Upper lobe of left lung (tissue), 4 donors: ENCODE data around the gene TAS1R2.

Source experiments
- POLR2A ChIP-seq, 4 donors: fragments of 450-650 bp; IDR thresholded peaks; one replicate each; pipeline ENCODE4 v1.5.1; 2016 to 2017; ENCODE audit warnings: antibody characterized with exemption in 4 of 4, mild to moderate bottlenecking in 2 of 4
- POLR2AphosphoS5 ChIP-seq, 2 donors: sonication (generic); formaldehyde crosslinking; IDR thresholded peaks; one replicate each; pipeline ENCODE4 v1.5.1; 2017; ENCODE audit warnings: antibody characterized with exemption in 2 of 2
- TF ChIP-seq, protein P1 (sequence below), 6 experiments: fragments of 450-650 bp in 4 of 6; fragments of 200-600 bp in 2 of 6; sonication (generic) in 2 of 6; IDR thresholded peaks; one replicate each; pipeline ENCODE4 v1.5.1; 2016 to 2019; ENCODE audit warnings: antibody characterized with exemption in 6 of 6

- TF ChIP-seq, protein P1, sequence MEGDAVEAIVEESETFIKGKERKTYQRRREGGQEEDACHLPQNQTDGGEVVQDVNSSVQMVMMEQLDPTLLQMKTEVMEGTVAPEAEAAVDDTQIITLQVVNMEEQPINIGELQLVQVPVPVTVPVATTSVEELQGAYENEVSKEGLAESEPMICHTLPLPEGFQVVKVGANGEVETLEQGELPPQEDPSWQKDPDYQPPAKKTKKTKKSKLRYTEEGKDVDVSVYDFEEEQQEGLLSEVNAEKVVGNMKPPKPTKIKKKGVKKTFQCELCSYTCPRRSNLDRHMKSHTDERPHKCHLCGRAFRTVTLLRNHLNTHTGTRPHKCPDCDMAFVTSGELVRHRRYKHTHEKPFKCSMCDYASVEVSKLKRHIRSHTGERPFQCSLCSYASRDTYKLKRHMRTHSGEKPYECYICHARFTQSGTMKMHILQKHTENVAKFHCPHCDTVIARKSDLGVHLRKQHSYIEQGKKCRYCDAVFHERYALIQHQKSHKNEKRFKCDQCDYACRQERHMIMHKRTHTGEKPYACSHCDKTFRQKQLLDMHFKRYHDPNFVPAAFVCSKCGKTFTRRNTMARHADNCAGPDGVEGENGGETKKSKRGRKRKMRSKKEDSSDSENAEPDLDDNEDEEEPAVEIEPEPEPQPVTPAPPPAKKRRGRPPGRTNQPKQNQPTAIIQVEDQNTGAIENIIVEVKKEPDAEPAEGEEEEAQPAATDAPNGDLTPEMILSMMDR (IDR thresholded peaks at IDR 0.05), result no peak
- TF ChIP-seq POLR2A (IDR thresholded peaks at IDR 0.05) (no peak), POLR2AphosphoS5 (IDR thresholded peaks at IDR 0.05) (no peak)
Observed at GRCh38 chr1:18855573-18855972, 3.9 kb downstream of the TAS1R2 start.
